ENCODE results near the gene ZDHHC7. TPM values are rescaled to one million over a fixed set of nuclear protein-coding genes. Genes with fewer than 3 reads are reported as not detected.
A peak's percentile ranks its signal among the peaks of the same experiment; 100 is the strongest.

ZDHHC7 gene
- total and polyA plus RNA-seq, 2 donors (not counting 1 experiment from before 2014, with no cell fraction given), result 96.4 to 135 TPM

GRCh38 chr16:84928679-84929420 lies 82.5 kb downstream of the ZDHHC7 start:
- TF ChIP-seq, protein P1, sequence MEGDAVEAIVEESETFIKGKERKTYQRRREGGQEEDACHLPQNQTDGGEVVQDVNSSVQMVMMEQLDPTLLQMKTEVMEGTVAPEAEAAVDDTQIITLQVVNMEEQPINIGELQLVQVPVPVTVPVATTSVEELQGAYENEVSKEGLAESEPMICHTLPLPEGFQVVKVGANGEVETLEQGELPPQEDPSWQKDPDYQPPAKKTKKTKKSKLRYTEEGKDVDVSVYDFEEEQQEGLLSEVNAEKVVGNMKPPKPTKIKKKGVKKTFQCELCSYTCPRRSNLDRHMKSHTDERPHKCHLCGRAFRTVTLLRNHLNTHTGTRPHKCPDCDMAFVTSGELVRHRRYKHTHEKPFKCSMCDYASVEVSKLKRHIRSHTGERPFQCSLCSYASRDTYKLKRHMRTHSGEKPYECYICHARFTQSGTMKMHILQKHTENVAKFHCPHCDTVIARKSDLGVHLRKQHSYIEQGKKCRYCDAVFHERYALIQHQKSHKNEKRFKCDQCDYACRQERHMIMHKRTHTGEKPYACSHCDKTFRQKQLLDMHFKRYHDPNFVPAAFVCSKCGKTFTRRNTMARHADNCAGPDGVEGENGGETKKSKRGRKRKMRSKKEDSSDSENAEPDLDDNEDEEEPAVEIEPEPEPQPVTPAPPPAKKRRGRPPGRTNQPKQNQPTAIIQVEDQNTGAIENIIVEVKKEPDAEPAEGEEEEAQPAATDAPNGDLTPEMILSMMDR (conservative IDR thresholded peaks at IDR 0.05 in 1 of 2, IDR thresholded peaks at IDR 0.05 in 1 of 2; ENCODE audit: low read depth in 1 of 2, low read length in 2 of 2), result no peak
- TF ChIP-seq EZH2 (IDR thresholded peaks at IDR 0.05; ENCODE audit: low read length, missing control alignments), result no peak
- DNase-seq (ENCODE audit: low read depth in 2 of 2), result peak in 1 of 2 donors; percentile 81
- Histone ChIP-seq H3K9ac (ENCODE audit: insufficient read depth, low read length) (no peak overlapping the region), H3K79me2 (ENCODE audit: control insufficient read depth, insufficient read depth, low read length) (no peaks in the 10 kb centered on the region), H3K4me3 (replicated peaks in 1 of 4; ENCODE audit: control extremely low read depth in 1 of 4, insufficient read depth in 1 of 4, low read depth in 3 of 4, low read length in 4 of 4) (no peak overlapping the region), H3K9me3 (ENCODE audit: control insufficient read depth, insufficient read depth, low read depth, low read length) (no peaks in the 10 kb centered on the region), H3K27ac (ENCODE audit: insufficient read depth, low read length) (no peak overlapping the region), H4K20me1 (ENCODE audit: control insufficient read depth, extremely low read depth, insufficient read depth, low read length) (no peaks in the 10 kb centered on the region), H3K4me1 (ENCODE audit: control insufficient read depth, extremely low read depth, insufficient read depth, low read length) (peaks cover 18% of the 10 kb centered on the region), H3K36me3 (ENCODE audit: control insufficient read depth, insufficient read depth, low read length) (no peaks in the 10 kb centered on the region), H2AFZ (ENCODE audit: low read length) (no peak overlapping the region), H3K4me2 (ENCODE audit: extremely low read depth, insufficient read depth, low read length) (peak overlapping the region; percentile 40), H3K27me3 (ENCODE audit: control insufficient read depth, insufficient read depth, low read length) (no peaks in the 10 kb centered on the region)

DNA sequence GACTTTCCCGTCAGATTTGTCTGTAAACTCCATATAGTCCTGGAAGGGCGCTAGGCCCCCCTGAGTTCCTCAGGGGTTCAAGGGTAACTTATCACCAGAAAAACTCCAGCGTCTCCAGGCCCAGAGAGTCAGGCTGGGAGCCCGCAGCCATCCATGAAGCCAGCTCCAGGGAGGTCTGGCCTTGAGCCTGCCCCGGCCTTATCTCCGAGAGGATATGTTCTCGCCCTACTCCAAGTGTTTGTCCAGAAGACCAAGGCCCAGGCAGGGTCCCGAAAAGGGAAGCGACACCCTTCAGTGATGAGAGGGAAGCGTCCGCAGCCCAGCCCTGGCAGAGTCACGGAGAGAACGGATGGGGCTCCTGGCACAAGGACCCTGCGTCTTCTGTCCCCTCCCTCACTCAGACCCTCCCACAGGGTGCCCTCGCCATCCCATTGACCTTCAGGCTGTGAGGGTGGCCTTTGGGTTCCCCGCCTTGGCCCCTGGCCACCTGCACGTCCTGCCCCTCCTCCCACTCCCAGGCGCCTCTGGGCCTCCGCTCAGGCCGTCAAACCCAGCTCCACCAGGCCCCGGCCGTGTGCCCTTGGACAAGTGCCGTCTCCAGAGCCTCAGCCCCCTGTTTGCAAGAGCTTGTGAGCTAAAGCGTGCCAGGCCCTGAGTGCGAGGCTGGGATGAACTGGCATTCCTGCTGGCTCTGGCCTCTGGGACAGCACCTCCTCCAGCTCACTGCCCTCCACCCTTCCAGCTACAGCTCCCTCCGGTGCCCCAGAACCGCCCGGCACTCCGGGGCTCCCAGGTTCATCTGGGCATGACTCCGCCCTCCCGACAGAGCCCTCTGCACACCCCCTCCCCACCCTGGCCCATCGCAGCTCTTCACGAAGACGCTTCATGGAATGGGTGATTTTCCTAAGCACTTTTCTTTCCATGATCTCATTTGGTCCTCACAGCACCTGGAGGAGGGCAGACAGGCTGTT lies 83.4 kb downstream of the ZDHHC7 start:
- TF ChIP-seq, protein P1 (conservative IDR thresholded peaks at IDR 0.05 in 1 of 2, IDR thresholded peaks at IDR 0.05 in 1 of 2; ENCODE audit: low read depth in 1 of 2, low read length in 2 of 2), result no peak
- no peak for TF ChIP-seq EZH2 (IDR thresholded peaks at IDR 0.05; ENCODE audit: low read length, missing control alignments)
- Histone ChIP-seq H3K4me2 (ENCODE audit: extremely low read depth, insufficient read depth, low read length) (peak overlapping the region; percentile 19), H3K4me1 (ENCODE audit: control insufficient read depth, extremely low read depth, insufficient read depth, low read length) (peaks cover 15% of the 10 kb centered on the region), H2AFZ (ENCODE audit: low read length) (no peak overlapping the region), H3K9ac (ENCODE audit: insufficient read depth, low read length) (no peak overlapping the region), H4K20me1 (ENCODE audit: control insufficient read depth, extremely low read depth, insufficient read depth, low read length) (no peaks in the 10 kb centered on the region), H3K79me2 (ENCODE audit: control insufficient read depth, insufficient read depth, low read length) (no peaks in the 10 kb centered on the region), H3K9me3 (ENCODE audit: control insufficient read depth, insufficient read depth, low read depth, low read length) (no peaks in the 10 kb centered on the region), H3K36me3 (ENCODE audit: control insufficient read depth, insufficient read depth, low read length) (no peaks in the 10 kb centered on the region), H3K27ac (ENCODE audit: insufficient read depth, low read length) (no peak overlapping the region), H3K27me3 (ENCODE audit: control insufficient read depth, insufficient read depth, low read length) (no peaks in the 10 kb centered on the region), H3K4me3 (replicated peaks in 1 of 4; ENCODE audit: control extremely low read depth in 1 of 4, insufficient read depth in 1 of 4, low read depth in 3 of 4, low read length in 4 of 4) (no peak overlapping the region)
- no peak for DNase-seq (ENCODE audit: low read depth in 2 of 2)

DNA sequence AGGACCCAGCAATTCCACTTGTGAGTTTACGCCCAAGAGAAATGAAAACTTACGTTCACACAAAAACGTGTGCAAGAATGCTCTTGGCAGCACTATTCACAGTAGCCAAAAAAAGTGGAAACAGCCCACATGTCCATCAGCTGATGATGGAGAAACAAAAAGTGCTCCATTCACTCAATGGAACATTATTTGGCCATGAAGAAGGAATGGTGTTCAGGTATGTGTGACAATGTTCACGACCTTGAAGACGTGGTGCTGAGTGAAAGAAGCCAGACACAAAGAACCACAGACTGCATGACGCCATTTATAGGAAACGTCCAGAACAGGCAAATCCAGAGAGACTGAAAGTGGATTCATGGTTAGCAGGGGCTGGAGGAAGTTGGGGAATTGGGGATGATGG lies 84.9 kb downstream of the ZDHHC7 start:
- Histone ChIP-seq H2AFZ (ENCODE audit: low read length) (no peak overlapping the region), H4K20me1 (ENCODE audit: control insufficient read depth, extremely low read depth, insufficient read depth, low read length) (no peaks in the 10 kb centered on the region), H3K79me2 (ENCODE audit: control insufficient read depth, insufficient read depth, low read length) (no peaks in the 10 kb centered on the region), H3K27me3 (ENCODE audit: control insufficient read depth, insufficient read depth, low read length) (no peaks in the 10 kb centered on the region), H3K4me2 (ENCODE audit: extremely low read depth, insufficient read depth, low read length) (no peak overlapping the region), H3K4me3 (replicated peaks in 1 of 4; ENCODE audit: control extremely low read depth in 1 of 4, insufficient read depth in 1 of 4, low read depth in 3 of 4, low read length in 4 of 4) (no peak overlapping the region), H3K36me3 (ENCODE audit: control insufficient read depth, insufficient read depth, low read length) (no peaks in the 10 kb centered on the region), H3K27ac (ENCODE audit: insufficient read depth, low read length) (no peak overlapping the region), H3K9ac (ENCODE audit: insufficient read depth, low read length) (no peak overlapping the region), H3K9me3 (ENCODE audit: control insufficient read depth, insufficient read depth, low read depth, low read length) (no peaks in the 10 kb centered on the region), H3K4me1 (ENCODE audit: control insufficient read depth, extremely low read depth, insufficient read depth, low read length) (peaks cover 22% of the 10 kb centered on the region)
- TF ChIP-seq EZH2 (IDR thresholded peaks at IDR 0.05; ENCODE audit: low read length, missing control alignments), result no peak
- TF ChIP-seq, protein P1 (conservative IDR thresholded peaks at IDR 0.05 in 1 of 2, IDR thresholded peaks at IDR 0.05 in 1 of 2; ENCODE audit: low read depth in 1 of 2, low read length in 2 of 2), result no peak
- no peak for DNase-seq (ENCODE audit: low read depth in 2 of 2)
